ENCODE measurements around the gene ANKS1A.
"Not testable (repeated sequence)": the region's sequence is repeated elsewhere in the genome, so short reads cannot be mapped to it uniquely, and the experiment has no call there.

The ANKS1A gene

GRCh38 chr6:34928695-34929094 is 39.6 kb downstream of the ANKS1A start:
- no peaks in the 10 kb centered on the region for H3F3A ChIP-seq (ENCODE audit: low read depth)
- no peak overlapping the region for H3K4me2 ChIP-seq (ENCODE audit: low read depth, low read length, poor library complexity, severe bottlenecking)
- H3K79me2 ChIP-seq (ENCODE audit: insufficient read depth, low read length), result no peaks in the 10 kb centered on the region
- H3K9ac ChIP-seq (ENCODE audit: low read depth, low read length, poor library complexity, severe bottlenecking), result no peak overlapping the region
- no peaks in the 10 kb centered on the region for H3K27me3 ChIP-seq (ENCODE audit: insufficient read depth, low read length, poor library complexity, severe bottlenecking)
- no peaks in the 10 kb centered on the region for H3K9me3 ChIP-seq (ENCODE audit: insufficient read depth, low read depth, low read length)
- H3K4me1 ChIP-seq (ENCODE audit: insufficient read depth, low read length, poor library complexity, severe bottlenecking), result no peaks in the 10 kb centered on the region
- H3K9me2 ChIP-seq (replicated peaks; ENCODE audit: low read depth, low read length), result no peaks in the 10 kb centered on the region
- no peak overlapping the region for H3K4me3 ChIP-seq (ENCODE audit: low read length, poor library complexity, severe bottlenecking)
- no peaks in the 10 kb centered on the region for H3K36me3 ChIP-seq (ENCODE audit: insufficient read depth, low read length)
- no peaks in the 10 kb centered on the region for H4K20me1 ChIP-seq (ENCODE audit: insufficient read depth, low read length, poor library complexity, severe bottlenecking)
- H2AFZ ChIP-seq (ENCODE audit: low read length), result no peak overlapping the region
- TF ChIP-seq, protein P1, sequence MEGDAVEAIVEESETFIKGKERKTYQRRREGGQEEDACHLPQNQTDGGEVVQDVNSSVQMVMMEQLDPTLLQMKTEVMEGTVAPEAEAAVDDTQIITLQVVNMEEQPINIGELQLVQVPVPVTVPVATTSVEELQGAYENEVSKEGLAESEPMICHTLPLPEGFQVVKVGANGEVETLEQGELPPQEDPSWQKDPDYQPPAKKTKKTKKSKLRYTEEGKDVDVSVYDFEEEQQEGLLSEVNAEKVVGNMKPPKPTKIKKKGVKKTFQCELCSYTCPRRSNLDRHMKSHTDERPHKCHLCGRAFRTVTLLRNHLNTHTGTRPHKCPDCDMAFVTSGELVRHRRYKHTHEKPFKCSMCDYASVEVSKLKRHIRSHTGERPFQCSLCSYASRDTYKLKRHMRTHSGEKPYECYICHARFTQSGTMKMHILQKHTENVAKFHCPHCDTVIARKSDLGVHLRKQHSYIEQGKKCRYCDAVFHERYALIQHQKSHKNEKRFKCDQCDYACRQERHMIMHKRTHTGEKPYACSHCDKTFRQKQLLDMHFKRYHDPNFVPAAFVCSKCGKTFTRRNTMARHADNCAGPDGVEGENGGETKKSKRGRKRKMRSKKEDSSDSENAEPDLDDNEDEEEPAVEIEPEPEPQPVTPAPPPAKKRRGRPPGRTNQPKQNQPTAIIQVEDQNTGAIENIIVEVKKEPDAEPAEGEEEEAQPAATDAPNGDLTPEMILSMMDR (conservative IDR thresholded peaks at IDR 0.05; ENCODE audit: low read length), result no peak
- TF ChIP-seq EZH2phosphoT487 (IDR thresholded peaks at IDR 0.05; ENCODE audit: borderline replicate concordance), result no peak

- Histone ChIP-seq H3K36me3 (ENCODE audit: insufficient read depth, low read length) (no peaks in the 10 kb centered on the region), H3K4me3 (ENCODE audit: low read length, poor library complexity, severe bottlenecking) (no peak overlapping the region), H3K79me2 (ENCODE audit: insufficient read depth, low read length) (no peaks in the 10 kb centered on the region), H3K9me3 (ENCODE audit: insufficient read depth, low read depth, low read length) (no peaks in the 10 kb centered on the region), H3K9me2 (replicated peaks; ENCODE audit: low read depth, low read length) (no peaks in the 10 kb centered on the region), H3K27me3 (ENCODE audit: insufficient read depth, low read length, poor library complexity, severe bottlenecking) (no peaks in the 10 kb centered on the region), H3K9ac (ENCODE audit: low read depth, low read length, poor library complexity, severe bottlenecking) (no peak overlapping the region), H3F3A (ENCODE audit: low read depth) (no peaks in the 10 kb centered on the region), H4K20me1 (ENCODE audit: insufficient read depth, low read length, poor library complexity, severe bottlenecking) (no peaks in the 10 kb centered on the region), H3K4me2 (ENCODE audit: low read depth, low read length, poor library complexity, severe bottlenecking) (no peak overlapping the region), H2AFZ (ENCODE audit: low read length) (no peak overlapping the region), H3K4me1 (ENCODE audit: insufficient read depth, low read length, poor library complexity, severe bottlenecking) (no peaks in the 10 kb centered on the region)
- TF ChIP-seq, protein P1 (conservative IDR thresholded peaks at IDR 0.05; ENCODE audit: low read length), result no peak
- no peak for TF ChIP-seq EZH2phosphoT487 (IDR thresholded peaks at IDR 0.05; ENCODE audit: borderline replicate concordance)
Observed at GRCh38 chr6:34929241-34929978, 40.4 kb downstream of the ANKS1A start.

- no peak overlapping the region for H2AFZ ChIP-seq (ENCODE audit: low read length)
- no peaks in the 10 kb centered on the region for H3F3A ChIP-seq (ENCODE audit: low read depth)
- TF ChIP-seq EZH2phosphoT487 (IDR thresholded peaks at IDR 0.05; ENCODE audit: borderline replicate concordance), result no peak
- TF ChIP-seq, protein P1 (conservative IDR thresholded peaks at IDR 0.05; ENCODE audit: low read length), result no peak
- no peaks in the 10 kb centered on the region for H3K36me3 ChIP-seq (ENCODE audit: insufficient read depth, low read length)
- H3K27me3 ChIP-seq (ENCODE audit: insufficient read depth, low read length, poor library complexity, severe bottlenecking), result no peaks in the 10 kb centered on the region
- no peaks in the 10 kb centered on the region for H3K9me2 ChIP-seq (replicated peaks; ENCODE audit: low read depth, low read length)
- H3K9ac ChIP-seq (ENCODE audit: low read depth, low read length, poor library complexity, severe bottlenecking), result no peak overlapping the region
- H3K4me2 ChIP-seq (ENCODE audit: low read depth, low read length, poor library complexity, severe bottlenecking), result no peak overlapping the region
- no peaks in the 10 kb centered on the region for H3K9me3 ChIP-seq (ENCODE audit: insufficient read depth, low read depth, low read length)
- no peaks in the 10 kb centered on the region for H3K4me1 ChIP-seq (ENCODE audit: insufficient read depth, low read length, poor library complexity, severe bottlenecking)
- no peaks in the 10 kb centered on the region for H4K20me1 ChIP-seq (ENCODE audit: insufficient read depth, low read length, poor library complexity, severe bottlenecking)
- H3K4me3 ChIP-seq (ENCODE audit: low read length, poor library complexity, severe bottlenecking), result no peak overlapping the region
- 0 out of 2 replicates have a peak, but pooled peaks cover 5% of the 10 kb centered on the region for H3K79me2 ChIP-seq (ENCODE audit: insufficient read depth, low read length)
Observed at GRCh38 chr6:34930221-34930620, 41.2 kb downstream of the ANKS1A start.

- not testable (repeated sequence) for H3K9me2 ChIP-seq (replicated peaks; ENCODE audit: low read depth, low read length); H3K4me3 ChIP-seq (ENCODE audit: low read length, poor library complexity, severe bottlenecking); H4K20me1 ChIP-seq (ENCODE audit: insufficient read depth, low read length, poor library complexity, severe bottlenecking); H3F3A ChIP-seq (ENCODE audit: low read depth); H3K79me2 ChIP-seq (ENCODE audit: insufficient read depth, low read length); H3K9ac ChIP-seq (ENCODE audit: low read depth, low read length, poor library complexity, severe bottlenecking); H2AFZ ChIP-seq (ENCODE audit: low read length); H3K4me2 ChIP-seq (ENCODE audit: low read depth, low read length, poor library complexity, severe bottlenecking); H3K27me3 ChIP-seq (ENCODE audit: insufficient read depth, low read length, poor library complexity, severe bottlenecking); H3K9me3 ChIP-seq (ENCODE audit: insufficient read depth, low read depth, low read length); H3K4me1 ChIP-seq (ENCODE audit: insufficient read depth, low read length, poor library complexity, severe bottlenecking); H3K36me3 ChIP-seq (ENCODE audit: insufficient read depth, low read length)
Observed at GRCh38 chr6:34932202-34932601, 43.1 kb downstream of the ANKS1A start.

Measured in Loucy (cell line).